Left ventricle myocardium inferior (tissue), 1 donor: Measurements from ENCODE around the gene SRPX. TPM values are rescaled to one million over a fixed set of nuclear protein-coding genes. Genes with fewer than 3 reads are reported as not detected.

ENCODE experiments used
- DNase-seq: peaks from one replicate; pipeline ENCODE4 v3.0.0-alpha.2; 2020
- H3K27ac ChIP-seq: fragments of 200-600 bp; replicated peaks from 2 replicates; pipeline ENCODE4 v1.8.0; 2021
- H3K27me3 ChIP-seq: fragments of 200-600 bp; 2 replicates; pipeline ENCODE4 v1.8.0; 2021; ENCODE audit warnings: low read depth
- H3K36me3 ChIP-seq: fragments of 200-600 bp; 2 replicates; pipeline ENCODE4 v1.8.0; 2021
- H3K4me1 ChIP-seq: fragments of 200-600 bp; 2 replicates; pipeline ENCODE4 v1.8.0; 2021
- H3K4me3 ChIP-seq: fragments of 200-600 bp; 2 replicates; pipeline ENCODE4 v1.8.0; 2021; ENCODE audit warnings: mild to moderate bottlenecking, moderate library complexity
- H3K9me3 ChIP-seq: fragments of 200-600 bp; replicated peaks from 2 replicates; pipeline ENCODE4 v1.8.0; 2021
- CTCF ChIP-seq: fragments of 200-600 bp; IDR thresholded peaks from 2 replicates; pipeline ENCODE4 v1.8.0; 2021; ENCODE audit warnings: antibody characterized with exemption, mild to moderate bottlenecking, borderline replicate concordance
- intact Hi-C: fragments of 100-400 bp; cut with micrococcal nuclease; formaldehyde crosslinking; loops from one replicate; pipeline ENCODE4 v1.11.0; 2022
- total RNA-seq: library from RNA; stranded (reverse); fragmentation: NEBNext Ultra II Directional; extraction: Animal tissue kit (Norgen Biotek cat#: 25700); gene quantifications from one replicate; pipeline ENCODE4 v1.2.1, GENCODE V29; 2021
- donor health status: DM: no; HTN: yes; CAD: no; lungs with severe emphysema.

Gene SRPX
- total RNA-seq, 1 donor from 2014 or later: 55.9 TPM

GRCh38 chrX:38206036-38206435 lies 14.6 kb downstream of the SRPX start:
- Histone ChIP-seq H3K9me3 (no peaks in the 10 kb centered on the region), H3K4me1 (no peaks in the 10 kb centered on the region), H3K36me3 (no peaks in the 10 kb centered on the region), H3K27ac (no peak overlapping the region), H3K27me3 (no peaks in the 10 kb centered on the region), H3K4me3 (no peak overlapping the region)
- intact Hi-C loops: no loop called here
- no peak for TF ChIP-seq CTCF
- DNase-seq: no peak

- Histone ChIP-seq H3K4me3 (no peak overlapping the region), H3K36me3 (no peaks in the 10 kb centered on the region), H3K9me3 (no peaks in the 10 kb centered on the region), H3K4me1 (no peaks in the 10 kb centered on the region), H3K27me3 (no peaks in the 10 kb centered on the region), H3K27ac (no peak overlapping the region)
- intact Hi-C loops: no loop called here
- DNase-seq: no peak
- TF ChIP-seq CTCF: no peak
These were observed 15.6 kb downstream of the SRPX start for GRCh38 chrX:38205039-38205438.

- H3K27ac ChIP-seq: no peak overlapping the region
- H3K9me3 ChIP-seq: no peaks in the 10 kb centered on the region
- H3K36me3 ChIP-seq: no peaks in the 10 kb centered on the region
- intact Hi-C loops: no loop called here
- no peak for DNase-seq
- H3K4me3 ChIP-seq: no peak overlapping the region
- no peaks in the 10 kb centered on the region for H3K27me3 ChIP-seq
- TF ChIP-seq CTCF: peak; percentile 55
- H3K4me1 ChIP-seq: peaks cover 11% of the 10 kb centered on the region
These were observed 28.5 kb downstream of the SRPX start for GRCh38 chrX:38192007-38192810.

GRCh38 chrX:38189431-38190250 lies 31.0 kb downstream of the SRPX start:
- intact Hi-C loops: no loop called here
- DNase-seq: no peak
- no peak for TF ChIP-seq CTCF
- Histone ChIP-seq H3K36me3 (no peaks in the 10 kb centered on the region), H3K4me1 (peaks cover 11% of the 10 kb centered on the region), H3K9me3 (no peaks in the 10 kb centered on the region), H3K27me3 (no peaks in the 10 kb centered on the region), H3K4me3 (no peak overlapping the region), H3K27ac (no peak overlapping the region)

GRCh38 chrX:38183596-38183995 lies 37.1 kb downstream of the SRPX start:
- no peaks in the 10 kb centered on the region for H3K9me3 ChIP-seq
- H3K4me3 ChIP-seq: no peak overlapping the region
- no peak overlapping the region for H3K27ac ChIP-seq
- intact Hi-C loops: no loop called here
- no peak for DNase-seq
- TF ChIP-seq CTCF: no peak
- no peaks in the 10 kb centered on the region for H3K27me3 ChIP-seq
- H3K36me3 ChIP-seq: no peaks in the 10 kb centered on the region
- H3K4me1 ChIP-seq: no peaks in the 10 kb centered on the region
